CD4-positive, alpha-beta memory T cell (primary cell): ENCODE results near the gene ABCD3. TPM values are rescaled to one million over a fixed set of nuclear protein-coding genes. Genes with fewer than 3 reads are reported as not detected.
A peak's percentile ranks its signal among the peaks of the same experiment; 100 is the strongest.

Experiments
- CTCF ChIA-PET: fragments of 350-600 bp; sonication (Branson Sonifier 250); formaldehyde crosslinking; loops from one replicate; lab custom pipeline; 2021; ENCODE audit warnings: inconsistent platforms; ENCODE audit not compliant: partially characterized antibody; lab: Charles Lee
- POLR2A ChIA-PET: fragments of 350-600 bp; sonication (Branson Sonifier 250); formaldehyde crosslinking; loops from one replicate; lab custom pipeline; 2021; ENCODE audit not compliant: partially characterized antibody; lab: Charles Lee
- DNase-seq, 5 donors: peaks; one replicate each; pipeline versions ENCODE4 v3.0.0 to v3.0.0-alpha.2; 2020 to 2022; ENCODE audit warnings: mixed read lengths in 1 of 5
- H3K27ac ChIP-seq: one replicate; pipeline ENCODE4 v1.7.0; 2013; ENCODE audit warnings: low read depth, low read length
- H3K27me3 ChIP-seq: 2 replicates; pipeline ENCODE4 v1.7.0; 2013; ENCODE audit warnings: mild to moderate bottlenecking, low read length, moderate library complexity; ENCODE audit not compliant: insufficient read depth
- H3K36me3 ChIP-seq: 2 replicates; pipeline ENCODE4 v1.7.0; 2013; ENCODE audit warnings: mild to moderate bottlenecking, low read length, moderate library complexity; ENCODE audit not compliant: insufficient read depth
- H3K4me1 ChIP-seq: 2 replicates; pipeline ENCODE4 v1.7.0; 2013; ENCODE audit warnings: mild to moderate bottlenecking, low read length, moderate library complexity; ENCODE audit not compliant: insufficient read depth
- H3K4me3 ChIP-seq, 2 donors: one replicate each; pipeline ENCODE4 v1.7.0; 2013; ENCODE audit warnings: low read length in 2 of 2, mild to moderate bottlenecking in 1 of 2
- H3K9me3 ChIP-seq, 2 donors: one replicate each; pipeline ENCODE4 v1.7.0; 2013; ENCODE audit warnings: low read length in 2 of 2, control low read depth in 1 of 2; ENCODE audit not compliant: control insufficient read depth in 1 of 2
- H3K27ac Mint-ChIP-seq, 7 donors: one replicate each; pipeline ENCODE4 v1.8.0; 2020 to 2021; ENCODE audit warnings: mixed read lengths in 7 of 7, mild to moderate bottlenecking in 6 of 7, inconsistent platforms in 3 of 7, moderate library complexity in 3 of 7
- H3K27me3 Mint-ChIP-seq, 2 donors: one replicate each; pipeline ENCODE4 v1.8.0; 2020 to 2021; ENCODE audit warnings: mixed read lengths in 2 of 2
- H3K36me3 Mint-ChIP-seq, 2 donors: one replicate each; pipeline ENCODE4 v1.8.0; 2020 to 2021; ENCODE audit warnings: mixed read lengths in 2 of 2, inconsistent platforms in 1 of 2, mild to moderate bottlenecking in 1 of 2
- H3K4me1 Mint-ChIP-seq, 4 donors: one replicate each; pipeline ENCODE4 v1.8.0; 2020 to 2021; ENCODE audit warnings: mixed read lengths in 4 of 4, mild to moderate bottlenecking in 1 of 4
- H3K4me3 Mint-ChIP-seq, 8 donors: one replicate each; pipeline ENCODE4 v1.8.0; 2020 to 2021; ENCODE audit warnings: mixed read lengths in 8 of 8, mild to moderate bottlenecking in 7 of 8, moderate library complexity in 6 of 8, inconsistent platforms in 3 of 8
- H3K9me3 Mint-ChIP-seq, 8 donors: one replicate each; pipeline ENCODE4 v1.8.0; 2020 to 2021; ENCODE audit warnings: mixed read lengths in 8 of 8, mild to moderate bottlenecking in 5 of 8, inconsistent platforms in 3 of 8, moderate library complexity in 1 of 8
- intact Hi-C: fragments of 100-400 bp; cut with micrococcal nuclease; formaldehyde crosslinking; loops from one replicate; pipeline ENCODE4 v1.15.1; 2023
- polyA plus RNA-seq, 2 donors: library from polyadenylated mRNA; unstranded; fragments of 300-500 nt; fragmentation: Illumina TruSeq; gene quantifications; one replicate each; pipeline ENCODE4 v1.2.3, GENCODE V29; 2021
- total RNA-seq, 2 experiments: library from RNA; stranded (reverse); gene quantifications; one replicate each; pipeline ENCODE4 v1.2.3, GENCODE V29; 2021

Gene ABCD3
- total and polyA plus RNA-seq, 4 experiments from 2014 or later: 23.6 to 24.2 (median 23.9) TPM

DNA sequence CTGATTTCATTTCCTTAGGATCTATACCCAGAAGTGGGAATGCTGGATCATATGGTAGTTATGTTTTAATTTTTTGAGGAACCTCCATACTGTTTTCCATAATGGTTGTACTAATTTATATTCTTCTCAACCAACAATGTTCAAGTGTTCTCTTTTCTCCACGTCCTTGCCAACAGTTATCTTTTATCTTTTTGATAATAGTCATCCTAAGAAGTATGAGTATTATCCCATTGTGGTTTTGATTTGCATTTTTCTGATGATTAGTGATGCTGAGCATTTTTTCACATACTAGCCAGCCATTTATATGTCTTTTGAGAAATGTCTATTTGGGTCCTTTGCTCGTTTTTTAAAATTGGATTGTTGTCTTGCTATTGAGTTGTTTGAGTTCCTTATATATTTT is 38.5 kb downstream of the ABCD3 start:
- Histone ChIP-seq H3K4me3 (no peak overlapping the region), H3K27me3 (no peaks in the 10 kb centered on the region), H3K9me3 (no peaks in the 10 kb centered on the region), H3K4me1 (no peaks in the 10 kb centered on the region), H3K36me3 (no peaks in the 10 kb centered on the region), H3K27ac (no peak overlapping the region)
- H3K4me1 Mint-ChIP-seq: peaks cover 0 to 12% (median 4%) of the 10 kb centered on the region in 4 donors
- no peak overlapping the region for H3K4me3 Mint-ChIP-seq
- intact Hi-C loops: no loop called here
- DNase-seq: no peak
- H3K9me3 Mint-ChIP-seq: peaks cover 2 to 15% (median 7%) of the 10 kb centered on the region in 8 donors
- H3K27ac Mint-ChIP-seq: no peak overlapping the region
- H3K36me3 Mint-ChIP-seq: peaks cover 39 to 50% of the 10 kb centered on the region in 2 donors
- ChIA-PET CTCF (no interaction called here), POLR2A (no interaction called here)
- H3K27me3 Mint-ChIP-seq: no peaks in the 10 kb centered on the region

DNA sequence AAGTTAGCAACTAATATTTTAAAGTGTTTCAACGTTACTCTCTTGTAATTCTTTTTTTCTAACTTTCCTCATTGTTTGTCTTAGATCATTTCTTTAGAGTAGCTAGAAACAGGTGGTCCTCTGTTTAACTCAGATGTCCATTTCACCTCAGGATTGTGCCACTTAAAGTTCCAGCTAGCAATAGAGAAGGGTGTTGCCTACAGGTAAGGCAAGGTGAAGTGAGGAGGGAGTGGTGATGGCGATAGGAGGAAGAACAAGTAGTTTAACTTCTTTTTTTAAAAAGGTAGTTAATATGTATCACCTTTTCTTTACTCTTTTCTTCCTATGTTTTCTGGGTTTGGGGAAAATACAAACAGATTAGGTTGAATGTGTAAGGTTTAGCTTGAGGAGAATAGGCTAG is 44.4 kb downstream of the ABCD3 start:
- POLR2A ChIA-PET: no interaction called here
- Histone ChIP-seq H3K9me3 (no peaks in the 10 kb centered on the region), H3K4me1 (no peaks in the 10 kb centered on the region), H3K27me3 (no peaks in the 10 kb centered on the region), H3K27ac (no peak overlapping the region), H3K36me3 (no peaks in the 10 kb centered on the region), H3K4me3 (no peak overlapping the region)
- H3K4me1 Mint-ChIP-seq: peaks cover 0 to 6% (median under 1%) of the 10 kb centered on the region in 4 donors
- intact Hi-C loops: loop anchor here (1.0 to 2.0 kb wide), 3 partner anchors 401 to 554 kb away; partner anchors contain the start of gene GCLM
- H3K36me3 Mint-ChIP-seq: peaks cover 38 to 50% of the 10 kb centered on the region in 2 donors
- H3K9me3 Mint-ChIP-seq: no peaks in the 10 kb centered on the region
- CTCF ChIA-PET: interaction anchor here (0.9 to 4.2 kb wide), 8 partner anchors 10 to 621 kb away, joined by 3 to 30 read pairs (median 4); no protein-coding TSS in a partner anchor
- peak overlapping the region in 1 of 7 donors; percentile 60 for H3K27ac Mint-ChIP-seq
- DNase-seq: no peak
- H3K27me3 Mint-ChIP-seq: no peaks in the 10 kb centered on the region
- H3K4me3 Mint-ChIP-seq: no peak overlapping the region

DNA sequence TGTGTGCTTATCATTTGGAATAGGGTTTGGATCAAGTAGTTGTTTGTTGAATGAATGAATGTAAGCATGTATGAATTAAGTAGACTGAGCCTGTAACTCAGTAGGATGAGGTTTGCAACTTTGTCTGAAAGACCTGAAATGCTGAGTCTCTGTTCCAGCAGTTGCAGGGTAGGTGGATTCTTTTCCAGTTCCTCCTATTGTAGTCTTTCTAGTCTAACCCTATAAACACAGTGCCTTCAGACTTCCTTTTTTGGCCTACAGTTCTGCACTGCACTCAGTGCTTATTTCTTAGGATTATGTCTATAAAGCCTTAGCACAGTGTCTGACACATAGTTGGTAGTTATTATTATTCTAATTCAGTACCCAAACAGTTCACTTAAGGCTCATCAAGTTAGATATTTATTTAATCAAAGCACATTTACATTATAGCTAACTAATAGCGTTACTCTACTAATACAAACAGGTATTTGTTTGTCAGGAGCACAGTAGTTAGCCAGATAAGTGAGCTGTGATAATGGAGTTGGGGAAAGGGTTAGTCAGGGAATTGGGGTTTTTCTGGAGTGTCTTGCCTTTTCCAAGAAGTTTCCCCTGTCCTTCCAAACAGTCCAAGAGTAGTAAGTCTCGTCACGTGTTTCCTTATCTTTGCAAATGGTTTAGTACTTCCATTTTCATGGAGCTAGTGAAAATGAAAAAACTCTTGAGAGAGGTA is 45.0 kb downstream of the ABCD3 start:
- no peak for DNase-seq
- H3K27me3 Mint-ChIP-seq: no peaks in the 10 kb centered on the region
- ChIA-PET POLR2A (no interaction called here), CTCF (interaction anchor here (0.6 to 4.2 kb wide), 25 partner anchors 9 to 834 kb away, joined by 3 to 30 read pairs (median 4); no protein-coding TSS in a partner anchor)
- no peaks in the 10 kb centered on the region for H3K9me3 Mint-ChIP-seq
- peak overlapping the region in 1 of 7 donors; percentile 65 for H3K27ac Mint-ChIP-seq
- no peaks in the 10 kb centered on the region for H3K4me1 ChIP-seq
- H3K36me3 ChIP-seq: no peaks in the 10 kb centered on the region
- no peak overlapping the region for H3K4me3 Mint-ChIP-seq
- H3K36me3 Mint-ChIP-seq: peaks cover 42 to 48% of the 10 kb centered on the region in 2 donors
- peaks cover 0 to 6% (median 0%) of the 10 kb centered on the region in 4 donors for H3K4me1 Mint-ChIP-seq
- no peaks in the 10 kb centered on the region for H3K27me3 ChIP-seq
- H3K9me3 ChIP-seq: no peaks in the 10 kb centered on the region
- H3K4me3 ChIP-seq: no peak overlapping the region
- intact Hi-C loops: loop anchor here (1.0 to 2.0 kb wide), 3 partner anchors 402 to 554 kb away; partner anchors contain the start of gene GCLM
- no peak overlapping the region for H3K27ac ChIP-seq

DNA sequence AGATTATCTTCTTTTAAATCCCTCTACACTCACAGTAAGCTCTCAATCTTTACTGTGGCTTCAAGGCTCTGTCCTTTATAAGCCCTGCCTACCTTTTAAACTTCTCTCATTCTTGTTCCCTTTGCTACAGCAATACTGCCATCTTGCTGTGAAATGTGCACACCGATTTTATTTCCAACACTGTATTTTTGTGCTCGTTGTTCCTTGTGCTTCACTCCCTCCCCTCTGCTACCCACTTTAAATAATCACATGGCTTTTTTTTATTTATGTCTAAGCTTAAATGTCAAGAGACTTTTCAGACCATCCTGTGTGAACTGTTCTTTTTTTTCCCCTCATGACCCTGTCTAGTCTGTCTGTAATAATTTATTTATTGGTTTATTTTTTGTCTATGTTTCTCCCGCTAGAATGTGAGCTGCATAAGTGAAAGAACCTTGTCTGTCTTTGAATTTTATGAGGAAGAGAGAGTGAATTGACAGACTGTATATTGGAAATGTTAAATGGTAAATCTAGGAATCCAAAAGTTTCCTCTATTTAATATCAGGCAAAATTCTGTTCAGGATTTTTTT is 45.7 kb downstream of the ABCD3 start:
- H3K9me3 Mint-ChIP-seq: no peaks in the 10 kb centered on the region
- Histone ChIP-seq H3K9me3 (no peaks in the 10 kb centered on the region), H3K27ac (no peak overlapping the region), H3K27me3 (no peaks in the 10 kb centered on the region), H3K4me1 (no peaks in the 10 kb centered on the region), H3K36me3 (no peaks in the 10 kb centered on the region), H3K4me3 (no peak overlapping the region)
- CTCF ChIA-PET: interaction anchor here (0.6 to 4.2 kb wide), 26 partner anchors 8 to 834 kb away, joined by 3 to 30 read pairs (median 4); no protein-coding TSS in a partner anchor
- H3K27me3 Mint-ChIP-seq: no peaks in the 10 kb centered on the region
- H3K27ac Mint-ChIP-seq: peak overlapping the region in 3 of 7 donors; percentile 20 to 65 (median 48)
- DNase-seq: peak in 4 of 5 donors; percentile 16 to 28 (median 20)
- POLR2A ChIA-PET: no interaction called here
- peaks cover 45 to 49% of the 10 kb centered on the region in 2 donors for H3K36me3 Mint-ChIP-seq
- H3K4me3 Mint-ChIP-seq: no peak overlapping the region
- peaks cover 0 to 6% (median 0%) of the 10 kb centered on the region in 4 donors for H3K4me1 Mint-ChIP-seq
- intact Hi-C loops: loop anchor here (1.0 to 2.0 kb wide), 3 partner anchors 403 to 555 kb away; partner anchors contain the start of gene GCLM

DNA sequence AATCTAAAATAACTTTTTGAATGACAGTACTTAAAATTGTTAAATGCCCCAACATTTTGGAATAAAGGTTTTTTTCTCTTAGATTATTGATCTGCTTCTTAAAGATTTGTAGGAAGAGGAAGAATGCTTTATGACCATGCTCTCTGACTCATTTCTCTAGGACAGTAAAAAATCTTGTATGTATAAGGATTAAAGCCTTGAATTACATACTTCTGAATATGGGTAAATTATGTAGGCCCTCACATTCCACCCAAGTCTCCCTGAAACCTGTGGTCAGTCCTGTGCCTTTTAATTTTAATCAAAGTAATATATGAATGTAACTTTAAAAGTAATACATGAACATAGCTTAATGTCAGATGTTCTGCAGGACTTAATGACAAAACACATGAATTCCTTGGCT is 50.5 kb downstream of the ABCD3 start:
- POLR2A ChIA-PET: no interaction called here

DNA sequence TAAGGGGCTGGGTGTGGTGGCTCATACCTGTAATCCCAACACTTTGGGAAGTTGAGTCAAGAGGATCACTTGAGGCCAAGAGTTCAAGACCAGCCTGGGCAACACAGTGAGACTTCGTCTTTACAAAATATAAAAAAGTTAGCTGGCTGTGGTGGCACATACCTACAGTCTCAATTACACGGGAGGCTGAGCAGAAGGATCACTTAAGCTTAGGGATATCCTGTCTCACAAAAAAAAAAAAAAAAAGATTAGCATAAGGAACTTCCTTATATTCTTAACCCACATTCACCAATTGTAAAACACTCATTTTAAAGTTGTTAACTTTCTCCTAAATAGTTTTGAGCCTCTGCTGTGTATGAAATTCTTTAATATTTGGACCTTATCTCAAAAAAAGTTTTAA is 53.1 kb downstream of the ABCD3 start:
- Mint-ChIP-seq H3K4me1 (peaks cover 0 to 1% (median 0%) of the 10 kb centered on the region in 4 donors), H3K4me3 (no peak overlapping the region), H3K27ac (no peak overlapping the region), H3K27me3 (no peaks in the 10 kb centered on the region), H3K36me3 (peaks cover 33 to 36% of the 10 kb centered on the region in 2 donors), H3K9me3 (no peaks in the 10 kb centered on the region)
- CTCF ChIA-PET: interaction anchor here (0.8 to 4.1 kb wide), 4 partner anchors 9 to 383 kb away, joined by 3 to 26 read pairs (median 3); no protein-coding TSS in a partner anchor
- H3K4me1 ChIP-seq: no peaks in the 10 kb centered on the region
- no peak for DNase-seq
- no peak overlapping the region for H3K4me3 ChIP-seq
- no peaks in the 10 kb centered on the region for H3K27me3 ChIP-seq
- no peaks in the 10 kb centered on the region for H3K9me3 ChIP-seq
- H3K27ac ChIP-seq: no peak overlapping the region
- H3K36me3 ChIP-seq: peaks cover 3% of the 10 kb centered on the region
- intact Hi-C loops: no loop called here
- POLR2A ChIA-PET: no interaction called here

More for the DNA sequence above, 50.5 kb downstream of the ABCD3 start:
- Mint-ChIP-seq H3K9me3 (no peaks in the 10 kb centered on the region), H3K27ac (no peak overlapping the region), H3K4me3 (no peak overlapping the region), H3K36me3 (peaks cover 44 to 46% of the 10 kb centered on the region in 2 donors), H3K27me3 (no peaks in the 10 kb centered on the region), H3K4me1 (peaks cover 0 to 2% (median 0%) of the 10 kb centered on the region in 4 donors)
- Histone ChIP-seq H3K27ac (no peak overlapping the region), H3K36me3 (no peaks in the 10 kb centered on the region), H3K4me3 (no peak overlapping the region), H3K9me3 (no peaks in the 10 kb centered on the region), H3K27me3 (no peaks in the 10 kb centered on the region), H3K4me1 (no peaks in the 10 kb centered on the region)
- CTCF ChIA-PET: interaction anchor here (0.7 kb wide), 1 partner anchor 401 kb away, joined by 4 read pairs; no protein-coding TSS in a partner anchor
- intact Hi-C loops: no loop called here
- no peak for DNase-seq

DNA sequence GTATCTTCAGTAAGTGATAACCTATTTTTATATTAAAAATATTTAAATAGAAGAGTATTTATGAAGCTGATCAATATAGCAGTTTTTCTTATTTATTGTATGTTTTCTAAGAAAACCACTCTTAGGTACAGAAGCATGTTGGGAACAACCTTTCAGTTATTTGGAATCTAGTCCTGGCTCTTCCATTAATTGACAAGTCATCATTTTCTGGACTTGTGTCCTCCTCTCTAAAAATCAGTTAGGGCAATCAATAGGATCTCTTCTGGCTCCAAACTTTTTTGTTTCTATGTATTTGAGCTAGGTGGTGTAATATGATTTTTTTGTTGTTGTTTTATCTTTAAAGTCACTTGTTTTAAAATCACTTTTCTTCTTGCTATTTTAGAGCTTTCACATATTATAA is 57.0 kb downstream of the ABCD3 start:
- H3K36me3 Mint-ChIP-seq: peaks cover 23% of the 10 kb centered on the region in 2 donors
- H3K27ac ChIP-seq: no peak overlapping the region
- H3K9me3 ChIP-seq: no peaks in the 10 kb centered on the region
- DNase-seq: no peak
- H3K4me1 ChIP-seq: no peaks in the 10 kb centered on the region
- H3K4me1 Mint-ChIP-seq: no peaks in the 10 kb centered on the region
- no peaks in the 10 kb centered on the region for H3K27me3 Mint-ChIP-seq
- H3K27ac Mint-ChIP-seq: no peak overlapping the region
- no peak overlapping the region for H3K4me3 ChIP-seq
- CTCF ChIA-PET: interaction anchor here (1.5 to 3.6 kb wide), 3 partner anchors 11 to 435 kb away, joined by 4 to 20 read pairs (median 7); no protein-coding TSS in a partner anchor
- H3K9me3 Mint-ChIP-seq: no peaks in the 10 kb centered on the region
- no peak overlapping the region for H3K4me3 Mint-ChIP-seq
- intact Hi-C loops: no loop called here
- H3K27me3 ChIP-seq: no peaks in the 10 kb centered on the region
- H3K36me3 ChIP-seq: peaks cover 8% of the 10 kb centered on the region
- POLR2A ChIA-PET: no interaction called here
